GM19099 (cell line): ENCODE measurements around the gene SLC6A8.

ENCODE experiments used
- POLR2A ChIP-seq: IDR thresholded peaks from 3 replicates; pipeline ENCODE4 v1.6.1; 2011; ENCODE audit warnings: low read depth; ENCODE audit not compliant: insufficient read length; ENCODE audit errors: extremely low read depth

SLC6A8 gene

DNA sequence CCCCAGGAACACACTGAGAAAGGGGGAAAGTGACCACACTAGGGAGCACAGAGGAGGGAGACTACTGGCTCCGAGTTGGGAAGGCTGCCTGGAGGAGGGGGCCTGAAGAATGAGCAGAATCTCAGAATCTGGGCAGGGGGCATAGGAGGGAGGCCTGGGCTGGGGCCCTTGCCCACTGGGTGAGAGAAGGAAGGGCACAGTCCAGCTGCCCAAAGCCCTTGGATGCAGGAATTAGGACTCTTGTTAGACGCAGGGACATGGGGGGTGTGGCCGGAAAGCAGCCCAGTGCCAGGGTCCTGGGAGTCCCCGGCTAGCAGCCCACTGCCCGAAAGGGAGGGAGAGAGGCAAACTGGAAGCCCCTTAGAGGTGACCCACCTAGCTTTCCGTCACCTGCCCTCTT, 42.6 kb upstream of the SLC6A8 start:
- TF ChIP-seq POLR2A: no peak

DNA sequence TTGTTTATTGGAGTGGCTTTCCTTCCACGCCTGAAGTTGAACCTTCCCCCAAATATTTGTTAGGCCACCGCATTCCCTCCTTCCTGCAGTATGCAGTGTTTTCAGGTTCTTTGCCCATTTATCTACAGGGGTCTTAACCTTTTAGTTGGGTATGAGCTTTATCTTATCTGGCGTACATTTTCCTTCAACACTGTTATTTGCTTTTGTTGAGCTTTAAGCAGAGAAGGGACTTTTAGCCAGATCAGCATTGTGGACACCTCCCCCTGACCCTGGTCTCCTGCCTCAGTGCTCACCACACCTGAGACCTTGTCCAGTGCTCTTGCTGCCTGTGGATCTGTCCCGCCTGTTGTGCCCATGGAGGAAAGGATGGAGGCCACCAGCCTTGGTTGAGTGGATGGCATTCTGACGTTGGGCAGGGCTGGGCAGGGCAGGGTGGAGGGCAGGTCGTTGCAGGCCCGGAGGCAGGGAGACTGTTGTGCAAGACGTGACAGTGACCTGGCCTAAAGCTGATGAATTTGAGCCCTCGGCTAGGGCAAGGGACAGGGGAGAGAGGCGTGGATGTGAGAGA, 41.7 kb upstream of the SLC6A8 start:
- TF ChIP-seq POLR2A: no peak

DNA sequence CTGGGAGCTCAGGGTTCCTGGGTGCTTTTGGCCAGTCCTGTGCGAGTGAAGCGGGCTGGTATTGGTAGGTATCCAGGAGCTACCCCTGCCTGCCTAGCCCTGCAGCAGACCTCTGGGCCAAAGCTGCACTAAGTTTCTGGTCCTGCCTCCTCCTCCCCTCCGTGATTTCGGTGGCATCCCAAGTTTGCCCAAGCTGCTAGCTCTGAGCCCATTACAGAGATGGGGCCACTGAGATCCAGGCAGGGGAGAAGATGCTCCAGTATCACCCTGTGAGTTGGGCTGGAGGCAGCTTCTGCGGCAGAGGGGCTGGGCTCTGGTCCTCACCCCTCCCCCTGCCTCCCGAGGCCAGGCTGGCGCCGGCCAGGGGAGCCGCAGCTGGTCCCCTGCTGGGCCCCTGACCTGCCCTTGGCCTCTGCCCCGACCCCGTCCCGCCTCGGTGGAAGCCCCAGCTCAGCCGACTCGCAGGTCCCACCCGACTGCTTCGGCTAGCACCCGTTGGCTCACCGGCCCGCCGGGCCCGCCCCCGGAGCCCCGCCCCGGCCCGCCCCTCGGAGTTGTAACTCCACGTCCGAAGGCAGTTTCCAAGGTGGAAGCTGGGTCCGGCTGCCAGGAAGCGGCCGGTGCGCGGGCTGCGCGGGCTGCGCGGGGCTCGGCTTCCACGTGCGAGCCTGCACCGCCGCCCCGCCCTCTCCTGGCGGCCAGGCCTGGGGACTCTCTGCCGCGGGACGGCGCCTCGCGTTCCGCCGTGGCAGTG, 40.9 kb upstream of the SLC6A8 start, which contains the start of gene DUSP9:
Gene DUSP9, plus strand, starts transcription at position 584 of the 754 bp plus-strand sequence. CDS start 751 bp downstream, outside the sequence.
- TF ChIP-seq POLR2A: no peak

DNA sequence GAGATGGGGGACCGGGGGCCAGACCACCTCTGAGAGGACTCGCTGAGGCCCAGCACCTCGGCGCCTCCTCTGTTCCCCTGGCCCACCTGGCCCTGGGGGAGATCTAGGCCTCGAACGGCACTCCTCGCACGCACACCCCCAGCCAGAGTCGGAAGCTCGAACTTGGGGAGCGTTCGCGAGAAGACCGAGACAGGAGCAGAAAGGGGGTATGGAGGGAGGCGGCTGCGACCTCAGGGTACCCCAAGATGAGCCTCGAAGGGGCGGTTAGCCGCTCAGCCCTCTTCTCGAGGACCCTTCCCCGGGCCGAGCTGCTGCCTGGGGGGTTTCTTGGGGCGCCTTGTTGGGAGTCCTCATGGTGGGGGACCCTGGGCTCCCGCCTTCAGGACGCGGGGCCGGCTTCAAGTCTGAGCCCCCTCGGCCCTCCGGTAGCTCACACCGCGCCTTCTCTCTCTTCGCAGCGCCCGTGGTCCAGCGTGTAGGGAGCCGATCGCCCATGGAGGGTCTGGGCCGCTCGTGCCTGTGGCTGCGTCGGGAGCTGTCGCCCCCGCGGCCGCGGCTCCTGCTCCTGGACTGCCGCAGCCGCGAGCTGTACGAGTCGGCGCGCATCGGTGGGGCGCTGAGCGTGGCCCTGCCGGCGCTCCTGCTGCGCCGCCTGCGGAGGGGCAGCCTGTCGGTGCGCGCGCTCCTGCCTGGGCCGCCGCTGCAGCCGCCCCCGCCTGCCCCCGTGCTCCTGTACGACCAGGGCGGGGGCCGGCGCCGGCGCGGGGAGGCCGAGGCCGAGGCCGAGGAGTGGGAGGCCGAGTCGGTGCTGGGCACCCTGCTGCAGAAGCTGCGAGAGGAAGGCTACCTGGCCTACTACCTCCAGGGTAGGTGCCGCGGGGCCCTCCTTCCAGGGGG, 40.0 kb upstream of the SLC6A8 start:
- TF ChIP-seq POLR2A: no peak

DNA sequence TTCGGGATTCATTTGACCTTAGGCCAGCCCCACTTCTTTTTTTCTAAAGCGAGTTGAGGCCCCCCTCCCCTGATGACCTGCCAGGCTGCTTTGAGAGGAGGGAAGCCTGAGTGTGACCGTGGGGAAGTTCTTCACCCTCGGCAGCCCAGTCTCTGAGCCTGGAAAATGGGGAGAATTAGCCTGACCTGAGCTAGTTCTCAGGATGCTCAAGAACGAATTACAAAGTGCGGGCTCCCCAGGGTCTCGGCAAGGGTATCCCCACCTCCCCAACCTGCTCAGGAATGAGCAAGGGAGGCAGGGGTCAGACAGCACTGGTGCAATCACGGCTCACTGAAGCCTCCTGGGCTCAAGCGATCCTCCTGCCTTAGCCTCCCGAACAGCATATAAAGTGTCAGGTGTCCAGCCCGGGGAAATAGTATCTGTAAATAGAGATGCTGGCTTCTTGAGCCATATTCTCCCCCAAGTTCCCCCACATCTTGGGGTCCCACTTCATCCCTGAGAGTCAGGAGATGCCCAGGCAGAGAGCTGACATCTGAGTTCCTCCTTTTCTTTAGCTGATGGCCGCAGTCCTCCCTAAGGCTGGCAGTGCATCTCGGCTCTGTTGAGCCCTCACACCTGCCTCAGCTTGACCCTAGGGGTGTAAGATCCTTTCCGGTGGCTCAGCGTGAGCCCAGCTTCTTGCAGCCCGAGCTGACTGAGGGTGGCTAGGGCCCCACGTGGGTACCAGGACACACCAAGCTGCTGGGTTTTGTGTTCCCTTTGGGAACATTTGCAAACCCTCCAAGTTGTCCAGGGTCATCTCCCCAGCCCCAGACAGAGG, 39.2 kb upstream of the SLC6A8 start:
- TF ChIP-seq POLR2A: no peak

DNA sequence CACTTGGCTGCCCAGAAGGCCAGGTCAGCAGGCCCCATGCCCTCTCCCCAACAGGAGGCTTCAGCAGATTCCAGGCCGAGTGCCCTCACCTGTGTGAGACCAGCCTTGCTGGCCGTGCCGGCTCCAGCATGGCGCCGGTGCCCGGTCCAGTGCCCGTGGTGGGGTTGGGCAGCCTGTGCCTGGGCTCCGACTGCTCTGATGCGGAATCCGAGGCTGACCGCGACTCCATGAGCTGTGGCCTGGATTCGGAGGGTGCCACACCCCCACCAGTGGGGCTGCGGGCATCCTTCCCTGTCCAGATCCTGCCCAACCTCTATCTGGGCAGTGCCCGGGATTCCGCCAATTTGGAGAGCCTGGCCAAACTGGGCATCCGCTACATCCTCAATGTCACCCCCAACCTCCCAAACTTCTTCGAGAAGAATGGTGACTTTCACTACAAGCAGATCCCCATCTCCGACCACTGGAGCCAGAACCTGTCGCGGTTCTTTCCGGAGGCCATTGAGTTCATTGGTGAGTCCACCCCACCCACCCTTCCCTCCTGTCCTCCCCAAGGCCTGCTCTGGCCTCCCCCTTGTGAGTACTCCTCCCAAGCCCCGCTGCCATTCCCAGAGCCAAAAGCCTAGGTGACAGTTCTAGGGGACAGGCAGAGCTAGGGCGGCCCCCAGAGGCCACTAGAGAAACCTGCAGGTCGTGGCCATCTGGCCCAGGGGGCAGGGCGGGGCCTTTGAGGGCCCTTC, 38.4 kb upstream of the SLC6A8 start:
- no peak for TF ChIP-seq POLR2A

DNA sequence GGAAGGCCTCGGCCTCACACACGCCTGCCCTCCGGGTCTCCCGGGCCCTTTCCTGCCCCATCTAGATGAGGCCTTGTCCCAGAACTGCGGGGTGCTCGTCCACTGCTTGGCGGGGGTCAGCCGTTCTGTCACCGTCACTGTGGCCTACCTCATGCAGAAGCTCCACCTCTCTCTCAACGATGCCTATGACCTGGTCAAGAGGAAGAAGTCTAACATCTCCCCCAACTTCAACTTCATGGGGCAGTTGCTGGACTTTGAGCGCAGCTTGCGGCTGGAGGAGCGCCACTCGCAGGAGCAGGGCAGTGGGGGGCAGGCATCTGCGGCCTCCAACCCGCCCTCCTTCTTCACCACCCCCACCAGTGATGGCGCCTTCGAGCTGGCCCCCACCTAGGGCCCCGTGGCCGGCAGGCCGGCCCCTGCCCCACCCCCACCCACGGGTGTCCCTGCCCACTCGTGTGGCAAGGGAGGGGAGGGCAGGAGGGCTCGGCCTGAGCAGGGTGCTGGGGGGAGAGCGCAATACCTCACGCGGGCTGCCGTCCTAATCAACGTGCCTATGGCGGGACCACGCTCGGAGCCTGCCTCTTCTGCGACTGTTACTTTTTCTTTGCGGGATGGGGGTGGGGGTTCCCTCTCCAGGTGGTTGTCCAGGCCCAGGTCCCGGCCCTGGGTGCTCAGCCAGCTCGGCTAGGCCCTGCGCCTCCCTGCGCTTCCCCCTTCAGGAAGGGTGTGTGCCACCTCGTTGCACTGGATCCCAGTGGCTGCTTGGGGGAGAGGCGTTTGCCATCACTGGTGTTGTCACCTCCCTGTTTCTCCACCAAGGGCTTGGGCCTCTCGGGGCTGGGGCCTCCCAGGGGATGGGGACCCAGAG, 37.6 kb upstream of the SLC6A8 start:
- TF ChIP-seq POLR2A: no peak

DNA sequence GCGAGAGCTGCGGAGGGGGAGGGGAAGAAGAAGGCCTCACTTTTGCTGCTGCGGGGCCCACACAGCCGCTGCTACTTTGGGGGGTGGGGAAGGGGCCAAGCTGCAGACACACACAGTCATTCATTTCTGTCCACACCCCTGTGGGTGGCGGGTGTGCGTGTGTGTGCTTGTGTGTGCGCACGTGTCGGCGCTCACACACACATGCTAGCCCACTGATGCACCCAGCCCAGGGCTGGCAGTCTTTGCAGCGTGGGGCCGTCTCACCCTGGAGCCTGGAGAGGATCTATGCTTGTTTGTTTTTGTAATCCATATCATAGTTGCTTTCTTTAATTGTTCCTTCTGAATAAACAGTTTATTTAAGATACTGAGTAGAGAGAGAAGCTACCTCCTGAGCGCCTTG, 36.8 kb upstream of the SLC6A8 start:
- no peak for TF ChIP-seq POLR2A

DNA sequence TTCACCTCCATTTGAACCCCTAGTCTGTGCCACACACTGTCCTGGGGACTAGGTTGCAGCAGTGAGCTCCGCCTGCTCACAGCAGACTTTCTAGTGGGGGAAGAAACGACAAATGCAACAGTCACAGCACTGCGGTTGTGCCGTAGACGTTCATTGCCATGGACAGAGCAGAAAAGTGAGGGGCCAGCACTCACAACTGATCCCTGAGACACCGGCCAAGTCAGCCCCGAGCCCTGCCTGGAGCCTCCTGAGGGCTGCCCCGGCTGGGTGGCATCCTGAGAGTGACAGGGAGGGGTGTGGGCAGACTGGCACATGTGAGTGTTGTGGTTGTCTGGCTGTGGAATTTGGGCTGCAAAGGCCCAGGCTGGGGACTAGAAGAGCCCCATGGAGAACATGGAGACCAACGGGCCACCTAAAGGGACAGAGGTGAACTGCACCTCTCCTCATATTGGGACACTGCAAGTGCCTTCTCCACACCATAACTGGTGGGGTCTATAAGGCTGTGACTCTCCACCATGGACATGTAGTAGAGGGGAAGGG, 36.1 kb upstream of the SLC6A8 start:
- no peak for TF ChIP-seq POLR2A

DNA sequence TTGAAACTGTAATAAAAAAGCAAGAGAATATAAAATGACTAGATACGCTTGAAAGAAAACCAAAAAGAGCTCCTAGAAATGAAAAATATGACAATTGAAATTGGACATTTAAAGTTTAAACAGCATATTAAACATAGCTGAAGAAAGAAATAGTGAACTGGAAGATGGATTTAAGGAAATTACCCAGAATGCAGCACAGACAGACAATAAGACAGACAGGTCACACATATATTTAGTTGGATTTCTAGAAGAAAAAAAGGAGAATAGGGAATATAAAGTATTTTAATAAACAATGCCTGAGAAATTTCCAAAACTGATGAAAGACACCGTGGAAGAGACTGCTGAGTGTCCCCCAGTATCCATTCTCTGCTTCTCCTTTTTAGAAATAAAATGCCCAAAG, 34.2 kb upstream of the SLC6A8 start:
- TF ChIP-seq POLR2A: no peak

DNA sequence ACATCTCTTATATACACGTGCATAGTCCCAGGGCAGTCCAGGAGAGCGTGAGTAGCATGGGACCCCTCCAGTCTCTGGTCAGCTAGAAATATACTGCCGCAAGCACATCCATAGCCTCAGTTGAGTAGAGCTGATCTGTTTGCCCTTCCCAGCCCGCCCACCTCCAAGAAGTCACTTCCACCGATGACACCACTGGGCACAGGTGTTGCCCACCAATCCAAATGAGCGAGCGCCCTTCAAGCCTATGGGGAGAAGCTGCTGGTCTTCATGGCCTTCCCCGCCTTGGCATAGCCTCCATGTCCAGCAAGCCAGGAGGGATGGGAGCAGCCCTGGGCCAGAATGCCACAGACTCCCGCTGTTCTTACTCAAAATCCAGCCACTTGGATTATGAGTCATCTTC, 30.6 kb upstream of the SLC6A8 start:
- no peak for TF ChIP-seq POLR2A

DNA sequence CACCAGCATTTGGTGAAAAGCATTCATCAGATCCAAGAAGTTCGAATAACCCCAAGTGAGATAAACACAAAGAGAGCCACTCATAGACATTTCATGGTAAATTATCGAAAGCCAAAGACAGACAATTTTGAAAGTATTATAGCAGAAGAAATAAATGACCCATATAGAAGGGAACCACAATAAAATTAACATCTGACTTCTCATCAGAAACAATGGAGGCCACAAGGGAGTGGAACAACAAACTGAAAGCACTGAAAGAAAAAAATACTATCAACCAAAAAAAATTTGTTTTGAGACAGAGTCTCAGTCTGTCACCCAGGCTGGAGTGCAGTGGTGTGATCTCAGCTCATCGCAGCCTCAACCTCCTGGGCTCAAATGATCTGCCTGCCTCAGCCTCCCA, 28.5 kb upstream of the SLC6A8 start:
- TF ChIP-seq POLR2A: no peak

DNA sequence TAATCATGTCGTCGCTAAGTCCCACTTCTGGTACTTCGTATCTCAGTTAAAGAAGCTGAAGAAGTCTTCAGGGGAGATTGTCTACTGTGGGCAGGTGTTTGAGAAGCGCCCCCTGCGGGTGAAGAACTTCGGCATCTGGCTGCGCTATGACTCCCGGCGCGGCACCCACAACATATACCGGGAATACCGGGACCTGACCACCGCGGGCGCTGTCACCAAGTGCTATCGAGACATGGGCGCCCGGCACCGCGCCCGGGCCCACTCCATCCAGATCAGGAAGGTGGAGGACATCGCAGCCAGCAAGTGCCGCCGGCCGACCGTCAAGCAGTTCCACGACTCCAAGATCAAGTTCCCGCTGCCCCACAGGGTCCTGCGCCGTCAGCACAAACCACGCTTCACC, 25.5 kb upstream of the SLC6A8 start:
- TF ChIP-seq POLR2A: no peak
